ENCODE data around the gene GRIK3. TPM values are rescaled to one million over a fixed set of nuclear protein-coding genes. Genes with fewer than 3 reads are reported as not detected.

Gene GRIK3
- total RNA-seq, 1 donor from 2014 or later, result 2.3 TPM

GRCh38 chr1:36857754-36858153, 176.6 kb downstream of the GRIK3 start:
- no peak overlapping the region for H3K27ac Mint-ChIP-seq
- TF ChIP-seq, protein P1, sequence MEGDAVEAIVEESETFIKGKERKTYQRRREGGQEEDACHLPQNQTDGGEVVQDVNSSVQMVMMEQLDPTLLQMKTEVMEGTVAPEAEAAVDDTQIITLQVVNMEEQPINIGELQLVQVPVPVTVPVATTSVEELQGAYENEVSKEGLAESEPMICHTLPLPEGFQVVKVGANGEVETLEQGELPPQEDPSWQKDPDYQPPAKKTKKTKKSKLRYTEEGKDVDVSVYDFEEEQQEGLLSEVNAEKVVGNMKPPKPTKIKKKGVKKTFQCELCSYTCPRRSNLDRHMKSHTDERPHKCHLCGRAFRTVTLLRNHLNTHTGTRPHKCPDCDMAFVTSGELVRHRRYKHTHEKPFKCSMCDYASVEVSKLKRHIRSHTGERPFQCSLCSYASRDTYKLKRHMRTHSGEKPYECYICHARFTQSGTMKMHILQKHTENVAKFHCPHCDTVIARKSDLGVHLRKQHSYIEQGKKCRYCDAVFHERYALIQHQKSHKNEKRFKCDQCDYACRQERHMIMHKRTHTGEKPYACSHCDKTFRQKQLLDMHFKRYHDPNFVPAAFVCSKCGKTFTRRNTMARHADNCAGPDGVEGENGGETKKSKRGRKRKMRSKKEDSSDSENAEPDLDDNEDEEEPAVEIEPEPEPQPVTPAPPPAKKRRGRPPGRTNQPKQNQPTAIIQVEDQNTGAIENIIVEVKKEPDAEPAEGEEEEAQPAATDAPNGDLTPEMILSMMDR (conservative IDR thresholded peaks at IDR 0.05), result no peak
- no peaks in the 10 kb centered on the region for H3K9me3 Mint-ChIP-seq
- peaks cover 69% of the 10 kb centered on the region for H3K27me3 Mint-ChIP-seq
- peaks cover 14% of the 10 kb centered on the region for H3K4me1 Mint-ChIP-seq (ENCODE audit: unreplicated experiment)
- DNase-seq (ENCODE audit: extremely low spot score, unreplicated experiment), result no peak
- peak overlapping the region; percentile 20 for H3K4me3 Mint-ChIP-seq
- no peaks in the 10 kb centered on the region for H3K36me3 Mint-ChIP-seq

- Mint-ChIP-seq H3K27me3 (peaks cover 67% of the 10 kb centered on the region), H3K4me3 (no peak overlapping the region), H3K4me1 (ENCODE audit: unreplicated experiment) (peaks cover 14% of the 10 kb centered on the region), H3K36me3 (no peaks in the 10 kb centered on the region), H3K9me3 (no peaks in the 10 kb centered on the region), H3K27ac (peak overlapping the region; percentile 59)
- TF ChIP-seq, protein P1 (conservative IDR thresholded peaks at IDR 0.05), result no peak
- no peak for DNase-seq (ENCODE audit: extremely low spot score, unreplicated experiment)
These were observed 178.4 kb downstream of the GRIK3 start for GRCh38 chr1:36855699-36856494.

DNA sequence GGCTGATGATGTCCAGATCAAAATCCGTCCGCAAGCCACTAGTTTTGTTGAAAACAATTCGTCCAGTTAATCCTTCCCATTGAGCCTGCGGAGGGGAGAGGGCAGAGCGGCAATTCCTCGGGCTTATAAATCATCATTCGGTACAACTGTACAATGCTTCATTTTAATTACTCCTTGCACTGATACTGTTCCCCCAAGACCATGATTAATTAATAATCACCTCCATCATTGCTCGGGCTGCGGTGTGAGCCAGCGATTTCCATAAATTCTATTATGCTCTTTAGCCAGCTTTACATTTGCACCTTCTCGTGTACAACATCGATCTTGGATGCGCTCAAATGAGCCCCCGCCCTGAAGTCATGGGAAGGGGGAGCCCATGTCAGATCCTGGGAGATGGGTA, 180.7 kb downstream of the GRIK3 start:
- TF ChIP-seq, protein P1 (conservative IDR thresholded peaks at IDR 0.05), result no peak
- H3K4me1 Mint-ChIP-seq (ENCODE audit: unreplicated experiment), result peaks cover 14% of the 10 kb centered on the region
- no peaks in the 10 kb centered on the region for H3K9me3 Mint-ChIP-seq
- H3K4me3 Mint-ChIP-seq, result no peak overlapping the region
- H3K27me3 Mint-ChIP-seq, result peaks cover 69% of the 10 kb centered on the region
- no peak overlapping the region for H3K27ac Mint-ChIP-seq
- no peak for DNase-seq (ENCODE audit: extremely low spot score, unreplicated experiment)
- no peaks in the 10 kb centered on the region for H3K36me3 Mint-ChIP-seq

- Mint-ChIP-seq H3K4me1 (ENCODE audit: unreplicated experiment) (peaks cover 8% of the 10 kb centered on the region), H3K36me3 (no peaks in the 10 kb centered on the region), H3K27me3 (peaks cover 69% of the 10 kb centered on the region), H3K27ac (no peak overlapping the region), H3K9me3 (no peaks in the 10 kb centered on the region), H3K4me3 (no peak overlapping the region)
- no peak for DNase-seq (ENCODE audit: extremely low spot score, unreplicated experiment)
- TF ChIP-seq, protein P1 (conservative IDR thresholded peaks at IDR 0.05), result no peak
These were observed 181.7 kb downstream of the GRIK3 start for GRCh38 chr1:36852586-36852985.

DNA sequence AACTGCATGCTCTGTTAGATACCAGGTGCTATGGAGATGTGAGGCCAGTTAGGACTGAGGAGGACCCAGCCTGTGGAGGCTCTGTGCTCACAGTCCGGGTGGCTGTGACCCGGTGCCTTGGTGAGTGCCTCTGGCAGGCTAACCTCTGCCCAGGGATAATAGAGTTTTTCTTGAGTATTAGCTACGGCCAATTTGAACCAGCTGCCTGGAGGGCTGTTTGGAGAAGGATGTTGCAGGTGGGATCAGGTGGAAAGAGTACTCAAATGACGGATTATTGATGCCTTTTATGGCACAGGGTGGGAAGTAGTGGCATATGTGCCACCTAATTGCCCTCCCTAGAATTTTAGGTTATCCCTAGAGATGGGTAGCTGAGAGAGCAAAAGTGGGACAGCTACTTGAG, 182.7 kb downstream of the GRIK3 start:
- Mint-ChIP-seq H3K36me3 (no peaks in the 10 kb centered on the region), H3K27me3 (peaks cover 76% of the 10 kb centered on the region), H3K4me3 (no peak overlapping the region), H3K9me3 (no peaks in the 10 kb centered on the region), H3K27ac (no peak overlapping the region), H3K4me1 (ENCODE audit: unreplicated experiment) (peaks cover 5% of the 10 kb centered on the region)
- DNase-seq (ENCODE audit: extremely low spot score, unreplicated experiment), result no peak
- TF ChIP-seq, protein P1 (conservative IDR thresholded peaks at IDR 0.05), result no peak

All from type B pancreatic cell (in vitro differentiated cells).